IMR-90 (cell line): ENCODE measurements around the gene IER5. TPM values are rescaled to one million over a fixed set of nuclear protein-coding genes. Genes with fewer than 3 reads are reported as not detected.

ENCODE experiments used
- ATAC-seq: fragments of 200-7000 bp; cut with Tn5 transposase; 2 replicates; pipeline ENCODE4 v1.9.1; 2020; ENCODE audit warnings: low read depth, mild to moderate bottlenecking, moderate library complexity
- BruUV-seq: library from RNA; stranded (reverse); fragments of 400-500 nt; replicated peaks from 2 replicates; lab custom pipeline; 2021; lab: Mats Ljungman, UMichigan
- CTCF ChIA-PET: fragments of 300-600 bp; formaldehyde crosslinking; extraction: SDS; loops from one replicate; lab custom pipeline; 2021; ENCODE audit warnings: antibody characterized with exemption; lab: Yijun Ruan, JAX
- POLR2A ChIA-PET: fragments of 300-600 bp; sonication (Branson Sonifier 250); formaldehyde crosslinking; loops from one replicate; lab custom pipeline; 2022; ENCODE audit warnings: antibody characterized with exemption; ENCODE audit not compliant: unreplicated experiment; lab: Charles Lee
- DNase-seq: peaks from one replicate; pipeline ENCODE4 v3.0.0; 2013
- H2AFZ ChIP-seq: replicated peaks from 2 replicates; pipeline ENCODE3; 2013; ENCODE audit warnings: low read length, mild to moderate bottlenecking; ENCODE audit not compliant: poor library complexity
- H2AK5ac ChIP-seq: 2 replicates; pipeline ENCODE4 v1.6.1; 2013; ENCODE audit warnings: low read depth, low read length, inconsistent platforms
- H2AK9ac ChIP-seq: replicated peaks from 2 replicates; pipeline ENCODE3; 2013; ENCODE audit warnings: mild to moderate bottlenecking, low read depth, low read length, moderate library complexity; ENCODE audit not compliant: poor library complexity
- H2BK120ac ChIP-seq: 2 replicates; pipeline ENCODE4 v1.6.1; 2013; ENCODE audit warnings: low read depth, low read length, inconsistent platforms
- H2BK15ac ChIP-seq: 3 replicates; pipeline ENCODE4 v1.6.1; 2013; ENCODE audit warnings: low read depth, low read length, inconsistent platforms
- H2BK20ac ChIP-seq: 2 replicates; pipeline ENCODE4 v1.6.1; 2013; ENCODE audit warnings: low read depth, mild to moderate bottlenecking, inconsistent platforms, low read length, moderate library complexity
- H2BK5ac ChIP-seq: 2 replicates; pipeline ENCODE4 v1.6.1; 2013; ENCODE audit warnings: mild to moderate bottlenecking, low read depth, low read length, inconsistent platforms; ENCODE audit not compliant: poor library complexity, severe bottlenecking
- H3K14ac ChIP-seq: replicated peaks from 2 replicates; pipeline ENCODE4 v1.6.1; 2013; ENCODE audit warnings: low read depth, low read length, inconsistent platforms
- H3K18ac ChIP-seq: 2 replicates; pipeline ENCODE4 v1.6.1; 2013; ENCODE audit warnings: low read depth, low read length, control low read depth
- H3K23ac ChIP-seq: 2 replicates; pipeline ENCODE4 v1.6.1; 2013; ENCODE audit warnings: low read depth, low read length, inconsistent platforms
- H3K27ac ChIP-seq: 2 replicates; pipeline ENCODE4 v1.5.1; 2013; ENCODE audit warnings: mild to moderate bottlenecking, control low read depth, low read length; ENCODE audit not compliant: insufficient read depth
- H3K27me3 ChIP-seq: 2 replicates; pipeline ENCODE4 v1.6.1; 2013; ENCODE audit warnings: low read length; ENCODE audit not compliant: control insufficient read depth, insufficient read depth
- H3K36me3 ChIP-seq: 2 replicates; pipeline ENCODE4 v1.6.1; 2013; ENCODE audit warnings: low read length, mixed read lengths; ENCODE audit not compliant: control insufficient read depth, insufficient read depth
- H3K4ac ChIP-seq: 2 replicates; pipeline ENCODE4 v1.6.1; 2013; ENCODE audit warnings: low read depth, low read length, inconsistent platforms
- H3K4me1 ChIP-seq: 2 replicates; pipeline ENCODE4 v1.6.1; 2013; ENCODE audit warnings: low read length, mixed read lengths; ENCODE audit not compliant: control insufficient read depth, insufficient read depth
- H3K4me2 ChIP-seq: 2 replicates; pipeline ENCODE4 v1.6.1; 2013; ENCODE audit warnings: low read depth, mild to moderate bottlenecking, control low read depth, low read length, moderate library complexity
- H3K4me3 ChIP-seq: 2 replicates; pipeline ENCODE4 v1.5.1; 2013; ENCODE audit warnings: low read depth, mild to moderate bottlenecking, control low read depth, low read length, moderate library complexity; ENCODE audit not compliant: insufficient read depth
- H3K56ac ChIP-seq: 2 replicates; pipeline ENCODE4 v1.6.1; 2013; ENCODE audit warnings: low read length, inconsistent platforms; ENCODE audit not compliant: insufficient read depth; ENCODE audit errors: extremely low read depth
- H3K79me1 ChIP-seq, 2 experiments: 2 replicates each; pipeline ENCODE4 v1.6.1; 2013; ENCODE audit warnings: low read length in 2 of 2, inconsistent platforms in 1 of 2, low read depth in 1 of 2
- H3K9ac ChIP-seq: 2 replicates; pipeline ENCODE4 v1.6.1; 2013; ENCODE audit warnings: low read depth, low read length, control low read depth
- H3K9me1 ChIP-seq: 2 replicates; pipeline ENCODE4 v1.6.1; 2013; ENCODE audit warnings: low read length, inconsistent platforms; ENCODE audit not compliant: insufficient read depth
- H3K9me3 ChIP-seq: 2 replicates; pipeline ENCODE4 v1.6.1; 2013; ENCODE audit warnings: low read length; ENCODE audit not compliant: control insufficient read depth, insufficient read depth
- H4K20me1 ChIP-seq: 2 replicates; pipeline ENCODE4 v1.6.1; 2013; ENCODE audit warnings: low read length, inconsistent platforms; ENCODE audit not compliant: insufficient read depth
- H4K5ac ChIP-seq: 2 replicates; pipeline ENCODE4 v1.6.1; 2013; ENCODE audit warnings: mild to moderate bottlenecking, low read depth, low read length, control low read depth
- H4K8ac ChIP-seq, 2 experiments: 2 replicates each; pipeline ENCODE4 v1.6.1; 2013; ENCODE audit warnings: low read depth in 2 of 2, low read length in 2 of 2, control low read depth in 1 of 2, inconsistent platforms in 1 of 2
- H4K91ac ChIP-seq: 2 replicates; pipeline ENCODE4 v1.6.1; 2013; ENCODE audit warnings: low read depth, low read length, inconsistent platforms; ENCODE audit not compliant: insufficient read depth
- CEBPB ChIP-seq: IDR thresholded peaks from 2 replicates; pipeline ENCODE4 v1.6.1; 2012; ENCODE audit warnings: low read depth, low read length, improper control_type of control experiment
- CHD1 ChIP-seq: IDR thresholded peaks from 2 replicates; pipeline ENCODE4 v1.6.1; 2012; ENCODE audit warnings: low read depth, low read length, improper control_type of control experiment
- MAFK ChIP-seq: IDR thresholded peaks from 2 replicates; pipeline ENCODE4 v1.6.1; 2012; ENCODE audit warnings: low read depth, low read length, improper control_type of control experiment
- MAZ ChIP-seq: IDR thresholded peaks from 2 replicates; pipeline ENCODE4 v1.6.1; 2012; ENCODE audit warnings: low read depth, mild to moderate bottlenecking, low read length, improper control_type of control experiment, moderate library complexity, borderline replicate concordance
- NFE2L2 ChIP-seq: fragments of 150-350 bp; IDR thresholded peaks from 2 replicates; pipeline ENCODE4 v1.6.1; 2016; ENCODE audit warnings: low read depth, mild to moderate bottlenecking, low read length
- RCOR1 ChIP-seq: IDR thresholded peaks from 2 replicates; pipeline ENCODE4 v1.6.1; 2012; ENCODE audit warnings: mild to moderate bottlenecking, low read length, improper control_type of control experiment; ENCODE audit not compliant: insufficient replicate concordance
- RFX5 ChIP-seq: IDR thresholded peaks from 2 replicates; pipeline ENCODE4 v1.8.0; 2012; ENCODE audit warnings: low read depth, mild to moderate bottlenecking, low read length, moderate library complexity
- SMC3 ChIP-seq: fragments of 150-350 bp; IDR thresholded peaks from 2 replicates; pipeline ENCODE4 v1.6.1; 2016; ENCODE audit warnings: low read depth, mild to moderate bottlenecking, antibody characterized with exemption, low read length, moderate library complexity
- WGBS, 2 experiments: methylation state at CpG; one replicate each; pipeline versions ENCODE4 v1.1.5 to v1.1.7; 2013; ENCODE audit warnings: missing lambda C conversion rate in 2 of 2; ENCODE audit not compliant: insufficient read length in 1 of 2; ENCODE audit errors: extremely low coverage in 2 of 2; 5-methylcytosine and 5-hydroxymethylcytosine counted together
- dilution Hi-C: fragments of 300-500 bp; cut with HindIII; formaldehyde crosslinking; loops from one replicate; pipeline ENCODE4 v1.14.3; 2018; ENCODE audit warnings: low sequenced_read_pairs; ENCODE audit not compliant: unreplicated experiment
- in situ Hi-C: fragments of 300-500 bp; cut with MboI; formaldehyde crosslinking; loops from 3 replicates; pipeline ENCODE4 v1.14.3; 2019; ENCODE audit warnings: low sequenced_read_pairs, inconsistent platforms, mixed read lengths
- intact Hi-C: fragments of 100-400 bp; cut with micrococcal nuclease; formaldehyde crosslinking; loops from 2 replicates; pipeline ENCODE4 v1.10.0; 2022
- polyA plus RNA-seq, 3 experiments: library from polyadenylated mRNA; depleted of rRNA; stranded (reverse); fragments of >200 nt; gene quantifications; 2 replicates each; pipeline ENCODE4 v1.2.3, GENCODE V29; 2012; ENCODE audit warnings: low replicate concordance in 1 of 3
- total RNA-seq: library from RNA; depleted of rRNA; stranded (reverse); fragments of >200 nt; gene quantifications from 2 replicates; pipeline ENCODE4 v1.2.3, GENCODE V29; 2012
- TF ChIP-seq, protein P1 (sequence below): fragments of 150-350 bp; IDR thresholded peaks from 2 replicates; pipeline ENCODE4 v1.6.1; 2016; ENCODE audit warnings: low read depth, mild to moderate bottlenecking, low read length, moderate library complexity, borderline replicate concordance

The IER5 gene
- total and polyA plus RNA-seq, 2 of the 4 experiments (the other 2 are of a cell fraction), result 15.8 to 27.1 TPM

DNA sequence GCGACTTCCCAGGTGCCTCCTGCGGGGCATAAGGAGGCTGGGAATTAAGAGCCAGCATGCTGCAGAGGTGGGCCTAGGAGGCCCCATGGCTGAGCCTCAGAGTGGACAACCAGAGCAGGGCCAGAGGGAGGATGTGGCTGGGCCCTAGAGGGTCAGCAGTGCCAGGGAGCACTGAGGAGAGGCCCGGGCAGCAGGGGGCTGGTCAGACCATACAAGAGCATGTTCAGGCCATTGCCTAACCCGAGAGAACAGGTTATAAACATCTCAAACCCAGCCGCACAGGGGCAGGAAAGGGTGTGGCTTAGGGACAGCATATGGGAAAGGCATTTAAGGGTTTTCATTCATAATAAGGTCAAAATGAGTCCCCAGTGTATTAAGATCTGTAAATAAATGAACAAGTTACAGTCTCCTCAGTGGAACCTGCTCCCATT, 51.1 kb downstream of the IER5 start:
- no peak overlapping the region for H3K4me3 ChIP-seq
- peak overlapping the region; percentile 51; the same call in 1 of the 2 replicates for H4K91ac ChIP-seq
- peak overlapping the region; percentile 81; the same call in 1 of the 3 replicates for H2BK15ac ChIP-seq
- no peak overlapping the region for H3K14ac ChIP-seq
- WGBS, 2 experiments, result 50% methylated on average over 2 of the region's 5 CpGs; no CpG with 5 or more reads in 1 of the 2 experiments
- H3K4me1 ChIP-seq, result peaks cover 46% of the 10 kb centered on the region
- POLR2A ChIA-PET, result no interaction called here
- CTCF ChIA-PET, result no interaction called here
- no peaks in the 10 kb centered on the region for H3K36me3 ChIP-seq
- peaks cover 4 to 39% of the 10 kb centered on the region in 2 experiments; a peak in 2 of 4 replicates for H3K79me1 ChIP-seq
- no TSS peak for BruUV-seq
- H4K8ac ChIP-seq, result peak overlapping the region in 1 of 2 experiments; percentile 85; a peak in 1 of 4 replicates
- ATAC-seq (peak; percentile 9), DNase-seq (peak; percentile 73)
- peak overlapping the region; percentile 59; the same call in 1 of the 2 replicates for H2AK5ac ChIP-seq
- H2AFZ ChIP-seq, result peak overlapping the region; percentile 53
- no peaks in the 10 kb centered on the region for H3K27me3 ChIP-seq
- H3K9me1 ChIP-seq, result peaks cover 37% of the 10 kb centered on the region
- no peak overlapping the region for H2AK9ac ChIP-seq
- H4K20me1 ChIP-seq, result no peaks in the 10 kb centered on the region
- peak overlapping the region; percentile 33 for H2BK5ac ChIP-seq
- dilution Hi-C loops (no loop called here), intact Hi-C loops (loop anchor here (5.0 kb wide), 2 partner anchors 117 to 622 kb away; partner anchors contain the start of gene STX6), in situ Hi-C loops (loop anchor here (5.0 to 10.0 kb wide), 4 partner anchors 42 to 505 kb away; partner anchors contain the start of gene XPR1)
- no peak overlapping the region for H3K4me2 ChIP-seq
- H3K4ac ChIP-seq, result peak overlapping the region; percentile 94
- no peak overlapping the region for H3K23ac ChIP-seq
- no peak overlapping the region for H4K5ac ChIP-seq
- no peak overlapping the region for H3K9ac ChIP-seq
- no peak overlapping the region for H3K18ac ChIP-seq
- peak overlapping the region; percentile 94 for H2BK120ac ChIP-seq
- peak overlapping the region; percentile 71; the same call in 1 of the 2 replicates for H2BK20ac ChIP-seq
- no peaks in the 10 kb centered on the region for H3K9me3 ChIP-seq
- TF ChIP-seq MAFK, result no peak
- TF ChIP-seq CEBPB, result peak; percentile 67
- TF ChIP-seq, protein P1, sequence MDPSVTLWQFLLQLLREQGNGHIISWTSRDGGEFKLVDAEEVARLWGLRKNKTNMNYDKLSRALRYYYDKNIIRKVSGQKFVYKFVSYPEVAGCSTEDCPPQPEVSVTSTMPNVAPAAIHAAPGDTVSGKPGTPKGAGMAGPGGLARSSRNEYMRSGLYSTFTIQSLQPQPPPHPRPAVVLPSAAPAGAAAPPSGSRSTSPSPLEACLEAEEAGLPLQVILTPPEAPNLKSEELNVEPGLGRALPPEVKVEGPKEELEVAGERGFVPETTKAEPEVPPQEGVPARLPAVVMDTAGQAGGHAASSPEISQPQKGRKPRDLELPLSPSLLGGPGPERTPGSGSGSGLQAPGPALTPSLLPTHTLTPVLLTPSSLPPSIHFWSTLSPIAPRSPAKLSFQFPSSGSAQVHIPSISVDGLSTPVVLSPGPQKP, result no peak
- no peak for TF ChIP-seq RFX5
- TF ChIP-seq MAZ, result no peak
- no peak for TF ChIP-seq SMC3
- no peak for TF ChIP-seq CHD1
- TF ChIP-seq RCOR1, result no peak
- no peak for TF ChIP-seq NFE2L2
- peak overlapping the region; percentile 23; the same call in 1 of the 2 replicates for H3K27ac ChIP-seq
- no peak overlapping the region for H3K56ac ChIP-seq
